ENCODE data around the gene ZNF280B.

Gene ZNF280B

GRCh38 chr22:22487869-22488597, 20.5 kb downstream of the ZNF280B start:
- H3K27me3 ChIP-seq (ENCODE audit: insufficient read depth, low read length, poor library complexity): no peaks in the 10 kb centered on the region
- H3K4me2 ChIP-seq (ENCODE audit: insufficient read depth, low read length): no peak overlapping the region
- H2AFZ ChIP-seq (ENCODE audit: low read depth, low read length): no peak overlapping the region
- H3K36me3 ChIP-seq (ENCODE audit: insufficient read depth, low read length): peaks cover 71% of the 10 kb centered on the region
- TF ChIP-seq EZH2 (IDR thresholded peaks at IDR 0.05; ENCODE audit: borderline replicate concordance, low read depth, low read length, severe bottlenecking): no peak
- TF ChIP-seq, protein P1, sequence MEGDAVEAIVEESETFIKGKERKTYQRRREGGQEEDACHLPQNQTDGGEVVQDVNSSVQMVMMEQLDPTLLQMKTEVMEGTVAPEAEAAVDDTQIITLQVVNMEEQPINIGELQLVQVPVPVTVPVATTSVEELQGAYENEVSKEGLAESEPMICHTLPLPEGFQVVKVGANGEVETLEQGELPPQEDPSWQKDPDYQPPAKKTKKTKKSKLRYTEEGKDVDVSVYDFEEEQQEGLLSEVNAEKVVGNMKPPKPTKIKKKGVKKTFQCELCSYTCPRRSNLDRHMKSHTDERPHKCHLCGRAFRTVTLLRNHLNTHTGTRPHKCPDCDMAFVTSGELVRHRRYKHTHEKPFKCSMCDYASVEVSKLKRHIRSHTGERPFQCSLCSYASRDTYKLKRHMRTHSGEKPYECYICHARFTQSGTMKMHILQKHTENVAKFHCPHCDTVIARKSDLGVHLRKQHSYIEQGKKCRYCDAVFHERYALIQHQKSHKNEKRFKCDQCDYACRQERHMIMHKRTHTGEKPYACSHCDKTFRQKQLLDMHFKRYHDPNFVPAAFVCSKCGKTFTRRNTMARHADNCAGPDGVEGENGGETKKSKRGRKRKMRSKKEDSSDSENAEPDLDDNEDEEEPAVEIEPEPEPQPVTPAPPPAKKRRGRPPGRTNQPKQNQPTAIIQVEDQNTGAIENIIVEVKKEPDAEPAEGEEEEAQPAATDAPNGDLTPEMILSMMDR (IDR thresholded peaks at IDR 0.05; ENCODE audit: borderline replicate concordance, extremely low read depth, low read length, poor library complexity, severe bottlenecking): no peak
- no peaks in the 10 kb centered on the region for H3K9me3 ChIP-seq (ENCODE audit: insufficient read depth, low read length, severe bottlenecking)
- H3K27ac ChIP-seq (ENCODE audit: low read length): no peak overlapping the region
- ATAC-seq (ENCODE audit: insufficient read depth, low read depth) (no peak), DNase-seq (no peak)
- no peaks in the 10 kb centered on the region for H3K79me2 ChIP-seq (ENCODE audit: insufficient read depth, low read length)
- no peaks in the 10 kb centered on the region for H4K20me1 ChIP-seq (ENCODE audit: insufficient read depth, low read length)
- H3K4me1 ChIP-seq (ENCODE audit: insufficient read depth, low read length): no peaks in the 10 kb centered on the region
- no peak overlapping the region for H3K9ac ChIP-seq (ENCODE audit: low read depth, low read length)
- H3K4me3 ChIP-seq (ENCODE audit: low read depth in 1 of 2, low read length in 2 of 2): no peak overlapping the region

- no peak overlapping the region for H3K9ac ChIP-seq (ENCODE audit: low read depth, low read length)
- no peak overlapping the region for H3K4me3 ChIP-seq (ENCODE audit: low read depth in 1 of 2, low read length in 2 of 2)
- H3K4me2 ChIP-seq (ENCODE audit: insufficient read depth, low read length): no peak overlapping the region
- H3K9me3 ChIP-seq (ENCODE audit: insufficient read depth, low read length, severe bottlenecking): no peaks in the 10 kb centered on the region
- H4K20me1 ChIP-seq (ENCODE audit: insufficient read depth, low read length): no peaks in the 10 kb centered on the region
- no peak overlapping the region for H2AFZ ChIP-seq (ENCODE audit: low read depth, low read length)
- H3K27me3 ChIP-seq (ENCODE audit: insufficient read depth, low read length, poor library complexity): no peaks in the 10 kb centered on the region
- H3K4me1 ChIP-seq (ENCODE audit: insufficient read depth, low read length): no peaks in the 10 kb centered on the region
- peaks cover 62% of the 10 kb centered on the region for H3K36me3 ChIP-seq (ENCODE audit: insufficient read depth, low read length)
- DNase-seq (no peak), ATAC-seq (ENCODE audit: insufficient read depth, low read depth) (no peak)
- no peak overlapping the region for H3K27ac ChIP-seq (ENCODE audit: low read length)
- no peaks in the 10 kb centered on the region for H3K79me2 ChIP-seq (ENCODE audit: insufficient read depth, low read length)
- no peak for TF ChIP-seq EZH2 (IDR thresholded peaks at IDR 0.05; ENCODE audit: borderline replicate concordance, low read depth, low read length, severe bottlenecking)
- TF ChIP-seq, protein P1 (IDR thresholded peaks at IDR 0.05; ENCODE audit: borderline replicate concordance, extremely low read depth, low read length, poor library complexity, severe bottlenecking): no peak
These were observed 21.5 kb downstream of the ZNF280B start for GRCh38 chr22:22487059-22487458.

DNA sequence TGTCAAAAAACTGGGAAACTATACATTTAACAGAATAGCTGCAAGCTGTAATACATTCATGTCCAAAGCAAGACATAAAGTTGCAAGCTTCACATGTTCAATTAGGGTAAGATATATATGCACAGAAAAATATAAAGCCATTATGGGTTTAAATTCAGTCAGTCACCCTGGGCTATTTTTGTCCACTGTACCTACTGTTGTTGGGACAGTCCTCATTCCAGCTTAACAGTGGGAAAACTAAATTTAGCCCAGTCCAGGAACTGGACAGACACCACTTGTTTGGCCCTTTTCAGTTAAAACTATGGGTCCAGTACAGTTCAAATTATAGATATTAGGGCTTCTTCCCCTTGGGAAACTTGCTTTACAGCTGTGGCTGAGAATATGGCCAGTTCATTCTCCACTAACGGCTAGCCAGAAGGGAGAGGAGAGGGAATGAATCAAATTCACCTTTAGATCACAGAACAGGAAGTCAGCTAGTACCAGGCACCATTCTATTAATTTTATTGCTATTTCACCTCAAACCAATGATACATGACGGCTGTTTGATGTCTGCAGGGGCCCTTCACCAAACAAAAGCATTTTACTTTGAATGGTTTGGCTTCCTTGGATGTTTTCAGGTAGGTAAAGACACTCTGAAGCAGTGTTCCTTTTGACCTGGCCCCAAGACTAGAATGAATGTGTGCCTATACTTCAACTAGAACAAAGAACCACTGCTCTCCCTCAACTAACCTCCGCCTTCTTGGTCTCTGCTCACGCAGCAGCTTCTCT, 22.2 kb downstream of the ZNF280B start:
- H3K4me2 ChIP-seq (ENCODE audit: insufficient read depth, low read length): no peak overlapping the region
- no peaks in the 10 kb centered on the region for H4K20me1 ChIP-seq (ENCODE audit: insufficient read depth, low read length)
- H3K9ac ChIP-seq (ENCODE audit: low read depth, low read length): no peak overlapping the region
- no peak for DNase-seq
- no peaks in the 10 kb centered on the region for H3K79me2 ChIP-seq (ENCODE audit: insufficient read depth, low read length)
- no peak for ATAC-seq (ENCODE audit: insufficient read depth, low read depth)
- H3K27ac ChIP-seq (ENCODE audit: low read length): no peak overlapping the region
- H2AFZ ChIP-seq (ENCODE audit: low read depth, low read length): no peak overlapping the region
- no peaks in the 10 kb centered on the region for H3K27me3 ChIP-seq (ENCODE audit: insufficient read depth, low read length, poor library complexity)
- H3K4me3 ChIP-seq (ENCODE audit: low read depth in 1 of 2, low read length in 2 of 2): no peak overlapping the region
- TF ChIP-seq, protein P1 (IDR thresholded peaks at IDR 0.05; ENCODE audit: borderline replicate concordance, extremely low read depth, low read length, poor library complexity, severe bottlenecking): no peak
- TF ChIP-seq EZH2 (IDR thresholded peaks at IDR 0.05; ENCODE audit: borderline replicate concordance, low read depth, low read length, severe bottlenecking): no peak
- H3K9me3 ChIP-seq (ENCODE audit: insufficient read depth, low read length, severe bottlenecking): no peaks in the 10 kb centered on the region
- peaks cover 56% of the 10 kb centered on the region for H3K36me3 ChIP-seq (ENCODE audit: insufficient read depth, low read length)
- no peaks in the 10 kb centered on the region for H3K4me1 ChIP-seq (ENCODE audit: insufficient read depth, low read length)

All from DND-41 (cell line).